Activated naive CD8-positive, alpha-beta T cell treated with anti-CD3 and anti-CD28 coated beads, Interleukin-2, amount 50 U/mL, for 24 hours (primary cell): ENCODE measurements around the gene SLC44A4.

Experiments
- ATAC-seq: fragments of 150-1000 bp; cut with Tn5 transposase; one replicate; pipeline ENCODE4 v1.10.0; 2021
- DNase-seq: peaks from one replicate; pipeline ENCODE4 v3.0.0; 2021
- H3K27ac Mint-ChIP-seq: one replicate; pipeline ENCODE4 v1.8.0; 2021; ENCODE audit warnings: mild to moderate bottlenecking, mixed read lengths
- H3K27me3 Mint-ChIP-seq: one replicate; pipeline ENCODE4 v1.8.0; 2021; ENCODE audit warnings: mixed read lengths
- H3K36me3 Mint-ChIP-seq: one replicate; pipeline ENCODE4 v1.8.0; 2021; ENCODE audit warnings: low read depth, mixed read lengths
- H3K4me1 Mint-ChIP-seq: one replicate; pipeline ENCODE4 v1.8.0; 2021; ENCODE audit warnings: mixed read lengths
- H3K4me3 Mint-ChIP-seq: one replicate; pipeline ENCODE4 v1.8.0; 2021; ENCODE audit warnings: mild to moderate bottlenecking, moderate library complexity, mixed read lengths
- H3K9me3 Mint-ChIP-seq: one replicate; pipeline ENCODE4 v1.8.0; 2021; ENCODE audit warnings: mixed read lengths

Gene SLC44A4

DNA sequence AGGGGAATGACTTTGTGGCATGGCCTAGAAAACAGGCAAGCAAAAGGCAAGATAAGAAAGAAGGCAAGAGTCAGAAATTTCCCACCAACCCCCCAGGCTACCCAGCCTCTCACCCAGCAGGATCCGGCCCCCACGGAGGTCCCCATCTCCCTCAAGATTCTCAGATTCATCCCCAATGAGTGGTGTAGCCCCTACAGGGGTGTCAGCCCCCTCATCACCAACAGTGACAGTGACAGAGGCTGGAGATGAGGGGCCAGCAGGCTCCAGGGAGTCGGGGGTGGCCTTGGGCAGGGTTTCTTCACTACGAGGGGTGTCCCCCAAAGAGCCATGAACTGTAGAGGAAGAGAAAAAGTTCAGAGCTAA is 17.7 kb upstream of the SLC44A4 start:
- peaks cover 29% of the 10 kb centered on the region for H3K4me1 Mint-ChIP-seq
- peak overlapping the region; percentile 83 for H3K4me3 Mint-ChIP-seq
- DNase-seq (no peak), ATAC-seq (no peak)
- H3K36me3 Mint-ChIP-seq: peaks cover 11% of the 10 kb centered on the region
- H3K9me3 Mint-ChIP-seq: no peaks in the 10 kb centered on the region
- H3K27me3 Mint-ChIP-seq: no peaks in the 10 kb centered on the region
- H3K27ac Mint-ChIP-seq: peak overlapping the region; percentile 83

DNA sequence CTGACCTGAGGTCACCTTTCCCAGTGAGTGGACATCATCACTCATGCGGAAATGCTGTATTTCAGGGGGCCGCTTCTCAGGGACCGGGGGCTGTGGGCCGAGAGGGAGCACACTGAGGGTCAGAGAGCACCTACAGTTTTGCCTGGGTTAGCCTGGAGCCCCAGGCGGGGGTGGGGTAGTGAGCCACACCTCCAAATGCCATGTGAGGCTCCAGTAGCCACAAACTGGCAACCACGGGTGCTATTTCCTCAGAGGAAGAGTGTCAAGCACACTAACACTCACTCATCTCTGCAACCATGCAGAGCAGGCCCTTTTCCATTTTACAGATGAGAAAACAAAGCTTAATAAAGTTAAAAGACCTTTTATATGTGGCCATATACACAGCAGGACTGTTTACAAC is 14.0 kb upstream of the SLC44A4 start:
- H3K4me1 Mint-ChIP-seq: peaks cover 11% of the 10 kb centered on the region
- H3K27ac Mint-ChIP-seq: no peak overlapping the region
- H3K4me3 Mint-ChIP-seq: no peak overlapping the region
- H3K9me3 Mint-ChIP-seq: no peaks in the 10 kb centered on the region
- peaks cover 26% of the 10 kb centered on the region for H3K36me3 Mint-ChIP-seq
- no peak for ATAC-seq
- H3K27me3 Mint-ChIP-seq: no peaks in the 10 kb centered on the region
- DNase-seq: no peak

GRCh38 chr6:31889331-31889972 is 10.7 kb upstream of the SLC44A4 start:
- Mint-ChIP-seq H3K4me3 (no peak overlapping the region), H3K9me3 (no peaks in the 10 kb centered on the region), H3K27ac (peak overlapping the region; percentile 14), H3K27me3 (no peaks in the 10 kb centered on the region), H3K4me1 (no peaks in the 10 kb centered on the region), H3K36me3 (peaks cover 37% of the 10 kb centered on the region)
- no peak for DNase-seq
- ATAC-seq: no peak

GRCh38 chr6:31888276-31889258 is 9.8 kb upstream of the SLC44A4 start:
- no peak overlapping the region for H3K4me3 Mint-ChIP-seq
- no peaks in the 10 kb centered on the region for H3K27me3 Mint-ChIP-seq
- ATAC-seq (no peak), DNase-seq (peak; percentile 69)
- H3K36me3 Mint-ChIP-seq: peaks cover 37% of the 10 kb centered on the region
- no peaks in the 10 kb centered on the region for H3K4me1 Mint-ChIP-seq
- no peak overlapping the region for H3K27ac Mint-ChIP-seq
- no peaks in the 10 kb centered on the region for H3K9me3 Mint-ChIP-seq

- Mint-ChIP-seq H3K27ac (no peak overlapping the region), H3K4me3 (no peak overlapping the region), H3K36me3 (peaks cover 31% of the 10 kb centered on the region), H3K9me3 (no peaks in the 10 kb centered on the region), H3K4me1 (no peaks in the 10 kb centered on the region), H3K27me3 (no peaks in the 10 kb centered on the region)
- DNase-seq (no peak), ATAC-seq (peak; percentile 38)
Measured at GRCh38 chr6:31887173-31888007, 8.6 kb upstream of the SLC44A4 start.

DNA sequence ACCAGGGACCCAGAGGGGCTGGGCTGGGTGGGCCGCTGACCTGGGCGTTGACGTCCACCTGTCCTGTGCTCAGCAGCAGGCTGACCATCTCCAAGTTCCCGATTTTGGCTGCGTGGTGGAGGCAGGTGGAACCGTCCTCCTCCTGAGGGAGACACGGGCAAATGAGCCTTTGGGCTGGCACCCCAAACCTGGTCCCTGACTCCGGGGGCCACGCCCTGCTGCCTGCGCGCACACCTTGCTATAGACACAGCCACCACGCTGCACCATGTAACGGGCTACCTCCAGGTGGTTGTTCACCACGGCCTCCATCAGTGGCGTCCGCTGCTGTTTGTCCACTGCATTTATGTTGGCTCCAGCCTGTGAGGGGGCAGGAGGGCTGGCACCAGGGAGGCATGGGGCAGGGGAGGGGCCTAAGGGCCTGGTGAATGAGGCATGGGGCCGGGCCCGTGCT is 7.8 kb upstream of the SLC44A4 start:
- no peak for ATAC-seq
- Mint-ChIP-seq H3K27ac (no peak overlapping the region), H3K4me1 (no peaks in the 10 kb centered on the region)

DNA sequence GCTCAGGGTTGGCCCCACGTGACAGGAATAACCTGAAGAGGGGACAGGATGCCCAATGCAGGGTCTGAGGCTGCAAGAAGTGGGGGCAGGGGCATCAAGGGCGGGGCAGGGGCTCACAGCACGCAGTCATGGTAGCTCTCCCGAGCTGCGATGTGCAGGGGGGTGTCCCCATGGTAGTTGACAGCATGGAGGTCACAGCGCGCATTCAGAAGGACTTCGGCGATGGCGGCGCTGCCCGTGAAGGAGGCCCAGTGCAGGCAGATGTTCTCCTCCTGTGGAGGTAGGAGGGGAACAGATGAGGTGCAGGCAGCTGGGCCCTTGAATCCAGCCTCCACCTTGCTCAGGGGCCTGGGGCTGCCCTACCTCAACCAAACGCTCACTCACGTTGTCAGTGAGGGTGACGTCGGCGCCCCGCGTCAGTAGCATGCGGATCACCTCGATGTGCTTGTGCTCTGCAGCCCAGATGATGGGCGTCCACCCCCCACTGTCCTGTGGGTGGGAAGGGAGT is 5.8 kb upstream of the SLC44A4 start:
- Mint-ChIP-seq H3K9me3 (no peaks in the 10 kb centered on the region), H3K4me1 (no peaks in the 10 kb centered on the region), H3K27ac (no peak overlapping the region), H3K4me3 (no peak overlapping the region), H3K36me3 (peaks cover 26% of the 10 kb centered on the region), H3K27me3 (no peaks in the 10 kb centered on the region)
- no peak for ATAC-seq
- no peak for DNase-seq

More for the DNA sequence above, 7.8 kb upstream of the SLC44A4 start:
- peaks cover 29% of the 10 kb centered on the region for H3K36me3 Mint-ChIP-seq
- no peak overlapping the region for H3K4me3 Mint-ChIP-seq
- no peaks in the 10 kb centered on the region for H3K27me3 Mint-ChIP-seq
- DNase-seq: no peak
- H3K9me3 Mint-ChIP-seq: no peaks in the 10 kb centered on the region

DNA sequence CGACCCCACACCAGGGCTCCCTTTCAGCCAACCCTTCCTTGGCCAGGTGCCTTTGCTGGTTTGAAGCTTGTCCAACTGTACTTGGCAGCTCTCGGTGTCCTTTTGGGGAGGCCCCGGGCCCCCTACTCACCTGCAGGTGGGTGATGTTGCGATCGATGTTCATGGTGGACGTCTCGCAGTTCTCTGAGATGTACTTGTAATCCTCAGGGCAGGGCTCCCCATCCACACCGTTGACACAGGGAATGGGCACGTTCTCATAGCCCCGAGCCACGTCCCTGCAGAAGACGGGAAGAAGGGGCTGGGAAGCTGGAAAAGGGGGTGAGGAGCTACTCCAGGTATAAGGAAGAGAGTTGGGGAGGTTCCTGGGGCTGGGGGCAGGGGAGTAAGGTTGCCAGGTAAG is 4.9 kb upstream of the SLC44A4 start:
- no peaks in the 10 kb centered on the region for H3K27me3 Mint-ChIP-seq
- H3K36me3 Mint-ChIP-seq: peaks cover 24% of the 10 kb centered on the region
- H3K9me3 Mint-ChIP-seq: no peaks in the 10 kb centered on the region
- ATAC-seq: no peak
- no peak overlapping the region for H3K27ac Mint-ChIP-seq
- no peak for DNase-seq
- no peak overlapping the region for H3K4me3 Mint-ChIP-seq
- no peaks in the 10 kb centered on the region for H3K4me1 Mint-ChIP-seq

DNA sequence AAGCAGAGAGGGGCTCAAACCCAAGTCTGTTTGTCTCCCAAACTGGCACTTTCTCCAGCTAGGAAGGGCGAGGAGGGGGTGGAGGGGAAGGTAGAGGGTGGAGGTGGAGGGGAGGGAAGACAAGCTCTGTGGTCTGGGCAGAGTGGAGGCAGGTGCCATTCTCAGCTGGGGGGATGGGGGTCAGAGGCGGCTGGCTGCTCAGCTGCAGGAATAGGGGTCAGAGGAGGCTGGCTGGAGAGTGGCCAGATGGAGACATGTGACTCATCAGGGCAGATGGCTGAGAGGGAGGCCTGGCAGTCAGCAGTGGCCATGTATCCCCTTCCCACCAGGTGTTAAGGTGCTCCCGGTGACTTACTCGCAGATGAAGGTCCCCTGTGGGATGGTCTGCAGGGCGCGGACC is 3.5 kb upstream of the SLC44A4 start:
- DNase-seq (no peak), ATAC-seq (no peak)
- H3K4me3 Mint-ChIP-seq: no peak overlapping the region
- no peaks in the 10 kb centered on the region for H3K4me1 Mint-ChIP-seq
- H3K27me3 Mint-ChIP-seq: no peaks in the 10 kb centered on the region
- no peak overlapping the region for H3K27ac Mint-ChIP-seq
- H3K9me3 Mint-ChIP-seq: no peaks in the 10 kb centered on the region
- H3K36me3 Mint-ChIP-seq: peaks cover 21% of the 10 kb centered on the region

- no peaks in the 10 kb centered on the region for H3K27me3 Mint-ChIP-seq
- ATAC-seq: no peak
- H3K4me1 Mint-ChIP-seq: no peaks in the 10 kb centered on the region
- no peaks in the 10 kb centered on the region for H3K9me3 Mint-ChIP-seq
- H3K36me3 Mint-ChIP-seq: peaks cover 18% of the 10 kb centered on the region
- no peak for DNase-seq
- H3K4me3 Mint-ChIP-seq: no peak overlapping the region
- peak overlapping the region; percentile 35 for H3K27ac Mint-ChIP-seq
Measured at GRCh38 chr6:31881136-31881859, 2.5 kb upstream of the SLC44A4 start.

- Mint-ChIP-seq H3K9me3 (no peaks in the 10 kb centered on the region), H3K27ac (no peak overlapping the region), H3K4me1 (no peaks in the 10 kb centered on the region), H3K27me3 (no peaks in the 10 kb centered on the region), H3K36me3 (peaks cover 13% of the 10 kb centered on the region), H3K4me3 (no peak overlapping the region)
- DNase-seq: no peak
- no peak for ATAC-seq
Measured at GRCh38 chr6:31880616-31881015, 1.8 kb upstream of the SLC44A4 start.

GRCh38 chr6:31879901-31880300 is 1.1 kb upstream of the SLC44A4 start:
- Mint-ChIP-seq H3K27me3 (no peaks in the 10 kb centered on the region), H3K36me3 (peaks cover 11% of the 10 kb centered on the region), H3K27ac (no peak overlapping the region), H3K4me1 (no peaks in the 10 kb centered on the region), H3K4me3 (no peak overlapping the region), H3K9me3 (no peaks in the 10 kb centered on the region)
- ATAC-seq: no peak
- no peak for DNase-seq

DNA sequence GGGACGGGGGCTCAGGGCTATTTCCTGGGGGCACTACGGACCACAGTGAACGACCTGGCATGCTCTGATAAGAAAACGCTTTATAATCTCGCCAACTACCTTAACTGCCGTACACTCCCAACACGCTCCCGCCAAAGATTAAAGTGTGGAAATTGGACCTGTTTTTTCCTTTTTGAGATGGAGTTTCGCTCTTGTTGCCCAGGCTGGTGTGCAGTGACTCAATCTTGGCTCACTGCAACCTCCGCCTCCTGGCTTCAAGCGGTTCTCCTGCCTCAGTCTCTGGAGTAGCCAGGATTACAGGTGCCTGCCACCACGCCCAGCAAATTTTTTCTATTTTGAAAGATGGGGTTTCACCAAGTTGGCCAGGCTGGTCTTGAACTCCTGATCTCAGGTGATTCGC is 346 bp upstream of the SLC44A4 start:
- DNase-seq (no peak), ATAC-seq (no peak)
- Mint-ChIP-seq H3K36me3 (peaks cover 11% of the 10 kb centered on the region), H3K9me3 (no peaks in the 10 kb centered on the region), H3K27me3 (no peaks in the 10 kb centered on the region), H3K4me3 (no peak overlapping the region), H3K27ac (no peak overlapping the region), H3K4me1 (no peaks in the 10 kb centered on the region)

- Mint-ChIP-seq H3K27ac (no peak overlapping the region), H3K4me3 (no peak overlapping the region), H3K9me3 (no peaks in the 10 kb centered on the region), H3K27me3 (no peaks in the 10 kb centered on the region), H3K36me3 (peaks cover 11% of the 10 kb centered on the region), H3K4me1 (no peaks in the 10 kb centered on the region)
- DNase-seq: no peak
- ATAC-seq: no peak
Measured at GRCh38 chr6:31878222-31878621, 575 bp downstream of the SLC44A4 start.
